ENCODE measurements around the gene TBL2. TPM values are rescaled to one million over a fixed set of nuclear protein-coding genes. Genes with fewer than 3 reads are reported as not detected.

The TBL2 gene
- total and polyA plus RNA-seq, 2 donors (not counting 1 experiment from before 2014, with no cell fraction given) = 15.1 to 34.6 TPM

- Histone ChIP-seq H3K9me3 (ENCODE audit: control extremely low read depth in 1 of 3, control insufficient read depth in 2 of 3, insufficient read depth in 1 of 3, low read length in 2 of 3) (no peaks in the 10 kb centered on the region), H3K27ac (ENCODE audit: low read length in 2 of 2) (peak overlapping the region; percentile 33 to 87), H3K36me3 (replicated peaks in 1 of 2; ENCODE audit: control extremely low read depth in 1 of 2, control insufficient read depth in 1 of 2, extremely low read depth in 1 of 2, insufficient read depth in 2 of 2, low read length in 1 of 2) (peaks cover 1 to 20% of the 10 kb centered on the region in 2 experiments), H3K79me2 (ENCODE audit: control insufficient read depth, insufficient read depth, low read length) (peaks cover 62% of the 10 kb centered on the region), H2AFZ (ENCODE audit: insufficient read depth, low read depth, low read length, poor library complexity, severe bottlenecking) (peak overlapping the region; percentile 74), H3K4me1 (ENCODE audit: control insufficient read depth in 2 of 2, insufficient read depth in 2 of 2, low read length in 2 of 2) (peaks cover 48 to 49% of the 10 kb centered on the region in 2 donors), H4K20me1 (ENCODE audit: control insufficient read depth, insufficient read depth, low read length, poor library complexity, severe bottlenecking) (peaks cover 41% of the 10 kb centered on the region), H3K4me2 (replicated peaks; ENCODE audit: low read depth, low read length, poor library complexity, severe bottlenecking) (peak overlapping the region; percentile 89), H3K27me3 (replicated peaks in 1 of 4; ENCODE audit: control extremely low read depth in 1 of 4, control insufficient read depth in 3 of 4, insufficient read depth in 4 of 4, low read length in 3 of 4) (no peaks in the 10 kb centered on the region), H3K9ac (ENCODE audit: low read length) (peak overlapping the region; percentile 85), H3K4me3 (ENCODE audit: control extremely low read depth in 1 of 5, extremely low read depth in 1 of 5, insufficient read depth in 1 of 5, low read depth in 2 of 5, low read length in 4 of 5) (peak overlapping the region; percentile 41 to 78 (median 68))
- no peaks in the 10 kb centered on the region for H3K27me3 Mint-ChIP-seq
- H3K27ac Mint-ChIP-seq = peak overlapping the region; percentile 90
- intact Hi-C loops (cut with micrococcal nuclease) = loop anchor here (5.0 kb wide), 1 partner anchor 561 kb away; the partner anchor contains the start of gene LIMK1
- ChIA-PET CTCF (interaction anchor here (1.0 to 1.2 kb wide), 2 partner anchors 11 to 606 kb away, joined by 4 to 5 read pairs; no protein-coding TSS in a partner anchor), POLR2A (interaction anchor here (0.5 to 2.3 kb wide), 6 partner anchors 8 to 214 kb away, joined by 3 to 11 read pairs (median 4); partner anchors contain the start of genes BCL7B and TBL2)
- under 1% methylated on average over 19 of the region's 36 CpGs for WGBS (ENCODE audit: insufficient coverage)
- H3K4me3 Mint-ChIP-seq = peak overlapping the region; percentile 91
- no peak for TF ChIP-seq CTCF (IDR thresholded peaks at IDR 0.05)
- TF ChIP-seq EZH2 (IDR thresholded peaks at IDR 0.05; ENCODE audit: borderline replicate concordance, insufficient read depth, low read depth, low read length, poor library complexity, severe bottlenecking) = no peak
- H3K4me1 Mint-ChIP-seq = peaks cover 58% of the 10 kb centered on the region
- no peaks in the 10 kb centered on the region for H3K9me3 Mint-ChIP-seq (ENCODE audit: insufficient read depth)
- ATAC-seq (ENCODE audit: low read depth) = no peak
- DNase-seq = peak; percentile 27
These were observed 57.4 kb downstream of the TBL2 start for GRCh38 chr7:73520673-73521635.
